ENCODE results near the gene SRPK2. TPM values are rescaled to one million over a fixed set of nuclear protein-coding genes. Genes with fewer than 3 reads are reported as not detected.

Gene SRPK2
- total and polyA plus RNA-seq, 9 donors = 15.2 to 50.0 (median 37.8) TPM

- Histone ChIP-seq H3K27ac (no peak overlapping the region), H3K27me3 (no peaks in the 10 kb centered on the region), H3K36me3 (no peaks in the 10 kb centered on the region), H3K9me3 (no peaks in the 10 kb centered on the region), H3K4me1 (ENCODE audit: insufficient read depth) (peaks cover 4% of the 10 kb centered on the region), H3K4me3 (no peak overlapping the region)
- WGBS, 3 donors = 88 to 97% (median 93%) methylated on average over 11 of the region's 11 CpGs
- DNase-seq = no peak
- intact Hi-C loops (cut with DNase I) = no loop called here
- TF ChIP-seq EP300 (IDR thresholded peaks at IDR 0.05) (no peak), POLR2A (IDR thresholded peaks at IDR 0.05) (no peak), CTCF (IDR thresholded peaks at IDR 0.05) (no peak)
Observed at GRCh38 chr7:105218939-105219770, 169.6 kb downstream of the SRPK2 start.

GRCh38 chr7:105218215-105218614, 170.5 kb downstream of the SRPK2 start:
- no peak overlapping the region for H3K4me3 ChIP-seq
- H3K9me3 ChIP-seq = no peaks in the 10 kb centered on the region
- TF ChIP-seq EP300 (IDR thresholded peaks at IDR 0.05) = no peak
- H3K36me3 ChIP-seq = no peaks in the 10 kb centered on the region
- H3K4me1 ChIP-seq (ENCODE audit: insufficient read depth) = peaks cover 4% of the 10 kb centered on the region
- H3K27me3 ChIP-seq = no peaks in the 10 kb centered on the region
- 94 to 95% (median 94%) methylated on average over 4 of the region's 4 CpGs for WGBS, 3 donors
- intact Hi-C loops (cut with DNase I) = no loop called here
- DNase-seq = no peak
- no peak overlapping the region for H3K27ac ChIP-seq

GRCh38 chr7:105216786-105217185, 171.9 kb downstream of the SRPK2 start:
- intact Hi-C loops (cut with DNase I) = no loop called here
- Histone ChIP-seq H3K9me3 (no peaks in the 10 kb centered on the region), H3K4me1 (ENCODE audit: insufficient read depth) (peaks cover 3% of the 10 kb centered on the region), H3K36me3 (no peaks in the 10 kb centered on the region), H3K4me3 (no peak overlapping the region), H3K27me3 (no peaks in the 10 kb centered on the region), H3K27ac (no peak overlapping the region)
- TF ChIP-seq CTCF (IDR thresholded peaks at IDR 0.05) (no peak), POLR2A (IDR thresholded peaks at IDR 0.05) (no peak), EP300 (IDR thresholded peaks at IDR 0.05) (no peak)
- 90 to 94% (median 91%) methylated on average over 3 of the region's 3 CpGs for WGBS, 3 donors
- DNase-seq = no peak

GRCh38 chr7:105215821-105216220, 172.9 kb downstream of the SRPK2 start:
- DNase-seq = no peak

More at GRCh38 chr7:105215821-105216220, 172.9 kb downstream of the SRPK2 start:
- H3K4me3 ChIP-seq = no peak overlapping the region
- peaks cover 4% of the 10 kb centered on the region for H3K4me1 ChIP-seq (ENCODE audit: insufficient read depth)
- H3K9me3 ChIP-seq = no peaks in the 10 kb centered on the region
- H3K27me3 ChIP-seq = no peaks in the 10 kb centered on the region
- 89 to 95% (median 92%) methylated on average over 1 of the region's 1 CpG for WGBS, 3 donors
- TF ChIP-seq POLR2A (IDR thresholded peaks at IDR 0.05) = no peak
- TF ChIP-seq CTCF (IDR thresholded peaks at IDR 0.05) = no peak
- no peak for TF ChIP-seq EP300 (IDR thresholded peaks at IDR 0.05)
- no peak overlapping the region for H3K27ac ChIP-seq
- intact Hi-C loops (cut with DNase I) = no loop called here
- H3K36me3 ChIP-seq = no peaks in the 10 kb centered on the region

All from ovary (tissue), 9 donors.